ENCODE measurements around the gene ADAMTS16. TPM values are rescaled to one million over a fixed set of nuclear protein-coding genes. Genes with fewer than 3 reads are reported as not detected.

The ADAMTS16 gene
- total and polyA plus RNA-seq, 2 experiments from 2014 or later = 2.2 to 5.9 TPM

DNA sequence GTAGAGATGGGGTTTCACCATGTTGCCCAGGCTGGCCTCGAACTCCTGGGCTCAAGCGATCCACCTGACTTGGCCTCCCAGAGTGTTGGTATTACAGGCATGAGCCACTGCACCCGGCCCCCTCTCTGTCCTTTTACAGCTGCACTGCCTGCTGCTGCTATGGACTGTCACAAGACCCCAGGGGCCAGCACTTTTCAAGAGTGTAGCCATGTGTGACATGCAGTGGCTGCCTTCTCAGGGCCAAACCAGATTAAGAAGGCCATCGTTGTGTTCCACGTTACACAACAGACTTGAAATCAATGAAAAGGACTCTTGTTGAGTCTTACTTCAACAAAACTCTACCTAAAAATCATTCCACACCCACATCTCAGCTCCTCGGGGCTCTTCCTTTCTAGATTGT lies 203.4 kb downstream of the ADAMTS16 start:
- Histone ChIP-seq H3K4me1 (ENCODE audit: insufficient read depth) (no peaks in the 10 kb centered on the region), H3K4me3 (no peak overlapping the region), H3K79me2 (no peaks in the 10 kb centered on the region), H2AFZ (no peak overlapping the region), H4K20me1 (ENCODE audit: insufficient read depth, poor library complexity, severe bottlenecking) (no peaks in the 10 kb centered on the region), H3K36me3 (replicated peaks; ENCODE audit: insufficient read depth, low read depth) (no peaks in the 10 kb centered on the region), H3K27me3 (no peaks in the 10 kb centered on the region), H3K4me2 (no peak overlapping the region), H3K9me3 (ENCODE audit: low read depth) (no peaks in the 10 kb centered on the region), H3K9me2 (replicated peaks; ENCODE audit: insufficient read depth) (no peaks in the 10 kb centered on the region), H3K27ac (no peak overlapping the region)
- no peak for DNase-seq (ENCODE audit: low spot score)
- no peak for TF ChIP-seq EZH2 (IDR thresholded peaks at IDR 0.05; ENCODE audit: borderline replicate concordance)
- TF ChIP-seq EZH2phosphoT487 (IDR thresholded peaks at IDR 0.05; ENCODE audit: low read depth, severe bottlenecking, unreplicated experiment) = no peak
- TF ChIP-seq, protein P1, sequence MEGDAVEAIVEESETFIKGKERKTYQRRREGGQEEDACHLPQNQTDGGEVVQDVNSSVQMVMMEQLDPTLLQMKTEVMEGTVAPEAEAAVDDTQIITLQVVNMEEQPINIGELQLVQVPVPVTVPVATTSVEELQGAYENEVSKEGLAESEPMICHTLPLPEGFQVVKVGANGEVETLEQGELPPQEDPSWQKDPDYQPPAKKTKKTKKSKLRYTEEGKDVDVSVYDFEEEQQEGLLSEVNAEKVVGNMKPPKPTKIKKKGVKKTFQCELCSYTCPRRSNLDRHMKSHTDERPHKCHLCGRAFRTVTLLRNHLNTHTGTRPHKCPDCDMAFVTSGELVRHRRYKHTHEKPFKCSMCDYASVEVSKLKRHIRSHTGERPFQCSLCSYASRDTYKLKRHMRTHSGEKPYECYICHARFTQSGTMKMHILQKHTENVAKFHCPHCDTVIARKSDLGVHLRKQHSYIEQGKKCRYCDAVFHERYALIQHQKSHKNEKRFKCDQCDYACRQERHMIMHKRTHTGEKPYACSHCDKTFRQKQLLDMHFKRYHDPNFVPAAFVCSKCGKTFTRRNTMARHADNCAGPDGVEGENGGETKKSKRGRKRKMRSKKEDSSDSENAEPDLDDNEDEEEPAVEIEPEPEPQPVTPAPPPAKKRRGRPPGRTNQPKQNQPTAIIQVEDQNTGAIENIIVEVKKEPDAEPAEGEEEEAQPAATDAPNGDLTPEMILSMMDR (IDR thresholded peaks at IDR 0.05; ENCODE audit: poor library complexity) = no peak
- 90% methylated on average over 6 of the region's 6 CpGs for WGBS (ENCODE audit: low lambda C conversion rate, missing lambda C conversion rate)

GRCh38 chr5:5344051-5344571 lies 204.0 kb downstream of the ADAMTS16 start:
- TF ChIP-seq EZH2phosphoT487 (IDR thresholded peaks at IDR 0.05; ENCODE audit: low read depth, severe bottlenecking, unreplicated experiment) (no peak), EZH2 (IDR thresholded peaks at IDR 0.05; ENCODE audit: borderline replicate concordance) (no peak)
- TF ChIP-seq, protein P1 (IDR thresholded peaks at IDR 0.05; ENCODE audit: poor library complexity) = no peak
- Histone ChIP-seq H3K4me3 (no peak overlapping the region), H3K9me2 (replicated peaks; ENCODE audit: insufficient read depth) (no peaks in the 10 kb centered on the region), H4K20me1 (ENCODE audit: insufficient read depth, poor library complexity, severe bottlenecking) (no peaks in the 10 kb centered on the region), H3K79me2 (no peaks in the 10 kb centered on the region), H3K27me3 (no peaks in the 10 kb centered on the region), H3K4me2 (no peak overlapping the region), H3K9me3 (ENCODE audit: low read depth) (no peaks in the 10 kb centered on the region), H3K4me1 (ENCODE audit: insufficient read depth) (no peaks in the 10 kb centered on the region), H3K27ac (no peak overlapping the region), H3K36me3 (replicated peaks; ENCODE audit: insufficient read depth, low read depth) (no peaks in the 10 kb centered on the region), H2AFZ (no peak overlapping the region)
- 75% methylated on average over 4 of the region's 4 CpGs for WGBS (ENCODE audit: low lambda C conversion rate, missing lambda C conversion rate)
- no peak for DNase-seq (ENCODE audit: low spot score)

DNA sequence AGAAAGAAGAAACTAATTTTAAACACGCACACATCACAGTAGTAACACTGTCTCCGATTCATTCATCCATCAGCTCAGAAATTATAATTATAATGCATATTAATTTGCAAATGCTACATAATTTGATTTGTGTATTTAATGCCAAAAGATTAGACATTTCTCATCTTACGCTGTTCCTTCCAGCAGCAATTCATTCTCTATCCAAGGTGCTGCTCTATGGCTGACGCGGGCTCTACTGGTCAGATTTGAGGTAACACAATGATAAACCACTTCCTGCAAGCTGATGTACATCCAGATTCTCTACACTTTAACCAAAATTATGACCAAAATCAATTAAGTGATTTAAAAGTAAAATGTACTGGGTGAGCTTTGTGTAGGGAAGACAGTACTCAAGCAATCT lies 204.5 kb downstream of the ADAMTS16 start:
- no peaks in the 10 kb centered on the region for H3K27me3 ChIP-seq
- no peak overlapping the region for H3K4me2 ChIP-seq
- no peaks in the 10 kb centered on the region for H3K9me3 ChIP-seq (ENCODE audit: low read depth)
- no peak for DNase-seq (ENCODE audit: low spot score)
- no peak overlapping the region for H3K27ac ChIP-seq
- peaks cover 4% of the 10 kb centered on the region for H3K4me1 ChIP-seq (ENCODE audit: insufficient read depth)
- no peaks in the 10 kb centered on the region for H3K9me2 ChIP-seq (replicated peaks; ENCODE audit: insufficient read depth)
- no peaks in the 10 kb centered on the region for H3K36me3 ChIP-seq (replicated peaks; ENCODE audit: insufficient read depth, low read depth)
- H2AFZ ChIP-seq = no peak overlapping the region
- no peaks in the 10 kb centered on the region for H4K20me1 ChIP-seq (ENCODE audit: insufficient read depth, poor library complexity, severe bottlenecking)
- WGBS (ENCODE audit: low lambda C conversion rate, missing lambda C conversion rate) = 68% methylated on average over 5 of the region's 5 CpGs
- no peaks in the 10 kb centered on the region for H3K79me2 ChIP-seq
- no peak overlapping the region for H3K4me3 ChIP-seq
- no peak for TF ChIP-seq EZH2phosphoT487 (IDR thresholded peaks at IDR 0.05; ENCODE audit: low read depth, severe bottlenecking, unreplicated experiment)
- TF ChIP-seq, protein P1 (IDR thresholded peaks at IDR 0.05; ENCODE audit: poor library complexity) = no peak
- TF ChIP-seq EZH2 (IDR thresholded peaks at IDR 0.05; ENCODE audit: borderline replicate concordance) = no peak

Measured in hepatocyte (in vitro differentiated cells).